ENCODE measurements around the gene PTPRR.

GRCh38 chr12:70883855-70884254 is 36.7 kb downstream of the PTPRR start:
- TF ChIP-seq CTCF (IDR thresholded peaks at IDR 0.05; ENCODE audit: insufficient read depth, low read length, poor library complexity, severe bottlenecking), result no peak
- no peak for TF ChIP-seq EZH2phosphoT487 (conservative IDR thresholded peaks at IDR 0.05; ENCODE audit: low read length)

Data from SU-DHL-6 (cell line).